K562 (cell line): ENCODE measurements around the gene ASB6. TPM values are rescaled to one million over a fixed set of nuclear protein-coding genes. Genes with fewer than 3 reads are reported as not detected.
A peak's percentile ranks its signal among the peaks of the same experiment; 100 is the strongest.

Source experiments
- CBFB ChIP-seq: sonication (generic); formaldehyde crosslinking; IDR thresholded peaks from 2 replicates; pipeline ENCODE4 v1.4.0; 2020; ENCODE audit warnings: mild to moderate bottlenecking, missing genetic modification reagents
- CBX5 ChIP-seq: IDR thresholded peaks from 2 replicates; pipeline ENCODE4 v1.6.1; 2014; ENCODE audit warnings: low read depth, borderline replicate concordance
- EWSR1 ChIP-seq: fragments of 450-650 bp; IDR thresholded peaks from 2 replicates; pipeline ENCODE4 v1.6.1; 2018; ENCODE audit warnings: borderline replicate concordance, mild to moderate bottlenecking, low read depth, moderate library complexity; ENCODE audit not compliant: partially characterized antibody
- HNRNPUL1 ChIP-seq: fragments of 200-400 bp; formaldehyde crosslinking; IDR thresholded peaks from 2 replicates; pipeline ENCODE4 v1.6.1; 2017; ENCODE audit warnings: low read length
- IFI16 ChIP-seq: fragments of 250-450 bp; sonication (Bioruptor Pico); IDR thresholded peaks from 2 replicates; pipeline ENCODE4 v2.1.2; 2022; ENCODE audit warnings: mild to moderate bottlenecking, inconsistent platforms
- MAFK ChIP-seq: IDR thresholded peaks from 2 replicates; pipeline ENCODE4 v1.6.1; 2011; ENCODE audit warnings: low read length, improper control_type of control experiment
- MCM5 ChIP-seq: fragments of 450-650 bp; IDR thresholded peaks from 2 replicates; pipeline ENCODE4 v1.6.1; 2016; ENCODE audit warnings: low read depth
- PBX2 ChIP-seq, 2 experiments: IDR thresholded peaks in 1 of 2; conservative IDR thresholded peaks in 1 of 2; 2 replicates each; pipeline ENCODE4 v1.6.1; 2016; ENCODE audit warnings: low read depth in 2 of 2, mild to moderate bottlenecking in 1 of 2, missing compliant biosample characterization in 1 of 2, missing genetic modification characterization in 1 of 2, moderate library complexity in 1 of 2
- POLR2G ChIP-seq: fragments of 200-400 bp; formaldehyde crosslinking; IDR thresholded peaks from 2 replicates; pipeline ENCODE4 v1.6.1; 2017; ENCODE audit warnings: low read depth, mild to moderate bottlenecking, antibody characterized with exemption, low read length, moderate library complexity
- PRPF4 ChIP-seq: fragments of 200-400 bp; formaldehyde crosslinking; IDR thresholded peaks from one replicate; pipeline ENCODE4 v1.6.1; 2017; ENCODE audit warnings: low read length, low read depth, mild to moderate bottlenecking; ENCODE audit not compliant: insufficient read depth, poor library complexity, severe bottlenecking
- RCOR1 ChIP-seq, 2 experiments: IDR thresholded peaks; 2 replicates each; pipeline ENCODE4 v1.6.1; 2012; ENCODE audit warnings: low read depth in 2 of 2, low read length in 2 of 2, borderline replicate concordance in 1 of 2, improper control_type of control experiment in 1 of 2
- SMAD4 ChIP-seq: fragments of 250-450 bp; sonication (Bioruptor Pico); conservative IDR thresholded peaks from 2 replicates; pipeline ENCODE4 v1.8.0; 2021; ENCODE audit warnings: inconsistent platforms, mild to moderate bottlenecking, moderate library complexity
- SRSF3 ChIP-seq: fragments of 200-400 bp; formaldehyde crosslinking; IDR thresholded peaks from 2 replicates; pipeline ENCODE4 v1.6.1; 2016; ENCODE audit warnings: mild to moderate bottlenecking, low read length, moderate library complexity; ENCODE audit not compliant: insufficient read depth
- USF1 ChIP-seq: sonication (generic); formaldehyde crosslinking; IDR thresholded peaks from 2 replicates; pipeline ENCODE4 v1.9.0; 2022; ENCODE audit warnings: mild to moderate bottlenecking, missing genetic modification reagents
- YBX1 ChIP-seq: fragments of 450-650 bp; IDR thresholded peaks from 2 replicates; pipeline ENCODE4 v1.7.1; 2016; ENCODE audit warnings: mild to moderate bottlenecking
- ZNF165 ChIP-seq: fragments of 250-450 bp; sonication (Bioruptor Pico); IDR thresholded peaks from 2 replicates; pipeline ENCODE4 v1.4.0; 2020; ENCODE audit warnings: borderline replicate concordance
- ZNF277 ChIP-seq: fragments of 250-450 bp; sonication (Bioruptor Pico); IDR thresholded peaks from 2 replicates; pipeline ENCODE4 v1.8.0; 2022; ENCODE audit warnings: inconsistent platforms, mild to moderate bottlenecking, moderate library complexity, borderline replicate concordance
- ZNF3 ChIP-seq: fragments of 250-450 bp; sonication (Bioruptor Pico); IDR thresholded peaks from 2 replicates; pipeline ENCODE4 v1.5.0; 2021; ENCODE audit warnings: mild to moderate bottlenecking, moderate library complexity
- ZNF57 ChIP-seq: fragments of 450-650 bp; formaldehyde crosslinking; IDR thresholded peaks from 2 replicates; pipeline ENCODE4 v1.4.0; 2020; ENCODE audit warnings: mild to moderate bottlenecking, moderate library complexity
- ZNF740 ChIP-seq, 3 experiments: fragments of 200-800 bp in 1 of 3; sonication (Bioruptor generic) in 1 of 3; sonication (generic) in 1 of 3; formaldehyde crosslinking in 1 of 3; IDR thresholded peaks; 2 replicates each; pipeline versions ENCODE4 v1.6.1 to v1.8.0; 2016 to 2022; ENCODE audit warnings: mild to moderate bottlenecking in 2 of 3, missing compliant biosample characterization in 2 of 3, missing genetic modification characterization in 2 of 3, missing genetic modification reagents in 1 of 3
- ZNF764 ChIP-seq: fragments of 250-450 bp; sonication (Bioruptor Pico); IDR thresholded peaks from 2 replicates; pipeline ENCODE4 v1.4.0; 2020; ENCODE audit warnings: low read depth, mild to moderate bottlenecking, moderate library complexity
- polyA plus RNA-seq, 8 experiments: library from polyadenylated mRNA; depleted of rRNA in 4 of 8; stranded (reverse) in 5 of 8; unstranded in 3 of 8; fragments of >200 nt; fragmentation: Nextera tagmentation in 2 of 8; fragmentation: Illumina TruSeq in 1 of 8; extraction: Ambion mirVana in 2 of 8; extraction: Trizol in 1 of 8; gene quantifications; 2 replicates each; pipeline versions ENCODE4 v1.2.1 to v1.2.3, GENCODE V29; 2011 to 2014; ENCODE audit warnings: inconsistent platforms in 1 of 8, missing spikeins in 1 of 8
- total RNA-seq, 7 experiments: library from RNA; depleted of rRNA in 6 of 7; stranded (reverse); fragments of >200 nt in 6 of 7; fragmentation: Illumina TruSeq in 2 of 7; extraction: Trizol in 2 of 7; gene quantifications; 2 replicates each; pipeline versions ENCODE4 v1.2.1 to v1.2.3, GENCODE V29; 2011 to 2021; ENCODE audit warnings: low replicate concordance in 1 of 7

ASB6 gene
- total and polyA plus RNA-seq, 9 of the 15 experiments (the other 6 are each of a cell fraction or from before 2014, with no cell fraction given): 0.92 to 17.8 (median 11.3) TPM

GRCh38 chr9:129610473-129611306 lies 31.3 kb downstream of the ASB6 start (continued):
- no peak for TF ChIP-seq ZNF277 (CRISPR knock-in tag)
- no peak for TF ChIP-seq MAFK
- TF ChIP-seq EWSR1: no peak
- no peak for TF ChIP-seq HNRNPUL1
- TF ChIP-seq SRSF3: no peak
- TF ChIP-seq CBFB (CRISPR knock-in tag): 0 out of 2 replicates have a peak, but pooled peaks have one; percentile 57
- TF ChIP-seq ZNF165 (CRISPR knock-in tag): no peak
- no peak for TF ChIP-seq IFI16 (CRISPR knock-in tag)
- no peak for TF ChIP-seq YBX1
- TF ChIP-seq ZNF3 (CRISPR knock-in tag): no peak
- 0 out of 2 replicates have a peak, but pooled peaks have one; percentile 32 for TF ChIP-seq ZNF57 (CRISPR knock-in tag)
- TF ChIP-seq MCM5: no peak
- peak in 1 of 2 experiments; percentile 35; a peak in 2 of 4 replicates for TF ChIP-seq RCOR1 (IDR thresholded peaks at IDR 0.05; ENCODE audit: borderline replicate concordance in 1 of 2, low read depth in 2 of 2, low read length in 2 of 2)
- TF ChIP-seq PRPF4: no peak
- no peak for TF ChIP-seq ZNF764 (CRISPR knock-in tag)
- no peak for TF ChIP-seq PBX2 (CRISPR knock-in tag; IDR thresholded peaks at IDR 0.05; ENCODE audit: low read depth)
- TF ChIP-seq PBX2 (tag; conservative IDR thresholded peaks at IDR 0.05; ENCODE audit: low read depth): no peak
- peak; percentile 74 for TF ChIP-seq POLR2G
- peak; percentile 56 for TF ChIP-seq SMAD4 (CRISPR knock-in tag)
- no peak for TF ChIP-seq USF1 (CRISPR knock-in tag)
- 0 out of 2 replicates have a peak, but pooled peaks have one; percentile 15 for TF ChIP-seq ZNF740 (CRISPR knock-in tag; IDR thresholded peaks at IDR 0.05)
- peak in 1 of 2 experiments; percentile 38; a peak in 1 of 4 replicates for TF ChIP-seq ZNF740 (tag; IDR thresholded peaks at IDR 0.05)
- no peak for TF ChIP-seq CBX5
